ENCODE results near the gene GRK6. TPM values are rescaled to one million over a fixed set of nuclear protein-coding genes. Genes with fewer than 3 reads are reported as not detected.
"Not testable (repeated sequence)": the region's sequence is repeated elsewhere in the genome, so short reads cannot be mapped to it uniquely, and the experiment has no call there.

Gene GRK6
- total RNA-seq, 4 donors from 2014 or later = 29.1 to 44.7 (median 36.3) TPM

- Histone ChIP-seq H3K9me3 (no peaks in the 10 kb centered on the region), H3K36me3 (no peaks in the 10 kb centered on the region), H3K27ac (replicated peaks in 1 of 4) (no peak overlapping the region), H3K4me3 (no peak overlapping the region), H3K4me1 (peaks cover 0 to 11% (median 5%) of the 10 kb centered on the region in 4 donors), H3K27me3 (no peaks in the 10 kb centered on the region)
- 93% methylated on average over 3 of the region's 3 CpGs for WGBS
- intact Hi-C loops (cut with DNase I) = no loop called here
- no peak for TF ChIP-seq EP300 (IDR thresholded peaks at IDR 0.05)
- no peak for TF ChIP-seq POLR2AphosphoS5 (IDR thresholded peaks at IDR 0.05)
- TF ChIP-seq, protein P1, sequence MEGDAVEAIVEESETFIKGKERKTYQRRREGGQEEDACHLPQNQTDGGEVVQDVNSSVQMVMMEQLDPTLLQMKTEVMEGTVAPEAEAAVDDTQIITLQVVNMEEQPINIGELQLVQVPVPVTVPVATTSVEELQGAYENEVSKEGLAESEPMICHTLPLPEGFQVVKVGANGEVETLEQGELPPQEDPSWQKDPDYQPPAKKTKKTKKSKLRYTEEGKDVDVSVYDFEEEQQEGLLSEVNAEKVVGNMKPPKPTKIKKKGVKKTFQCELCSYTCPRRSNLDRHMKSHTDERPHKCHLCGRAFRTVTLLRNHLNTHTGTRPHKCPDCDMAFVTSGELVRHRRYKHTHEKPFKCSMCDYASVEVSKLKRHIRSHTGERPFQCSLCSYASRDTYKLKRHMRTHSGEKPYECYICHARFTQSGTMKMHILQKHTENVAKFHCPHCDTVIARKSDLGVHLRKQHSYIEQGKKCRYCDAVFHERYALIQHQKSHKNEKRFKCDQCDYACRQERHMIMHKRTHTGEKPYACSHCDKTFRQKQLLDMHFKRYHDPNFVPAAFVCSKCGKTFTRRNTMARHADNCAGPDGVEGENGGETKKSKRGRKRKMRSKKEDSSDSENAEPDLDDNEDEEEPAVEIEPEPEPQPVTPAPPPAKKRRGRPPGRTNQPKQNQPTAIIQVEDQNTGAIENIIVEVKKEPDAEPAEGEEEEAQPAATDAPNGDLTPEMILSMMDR (IDR thresholded peaks at IDR 0.05) = no peak
- no peak for TF ChIP-seq POLR2A (IDR thresholded peaks at IDR 0.05; ENCODE audit: low read depth)
- no peak for DNase-seq (ENCODE audit: extremely low spot score)
These were observed 12.0 kb upstream of the GRK6 start for GRCh38 chr5:177414481-177414880.

GRCh38 chr5:177417081-177417480 lies 9.4 kb upstream of the GRK6 start:
- H3K27ac ChIP-seq (replicated peaks in 1 of 4); intact Hi-C loops (cut with DNase I): not testable (repeated sequence)
- 95% methylated on average over 6 of the region's 6 CpGs for WGBS

DNA sequence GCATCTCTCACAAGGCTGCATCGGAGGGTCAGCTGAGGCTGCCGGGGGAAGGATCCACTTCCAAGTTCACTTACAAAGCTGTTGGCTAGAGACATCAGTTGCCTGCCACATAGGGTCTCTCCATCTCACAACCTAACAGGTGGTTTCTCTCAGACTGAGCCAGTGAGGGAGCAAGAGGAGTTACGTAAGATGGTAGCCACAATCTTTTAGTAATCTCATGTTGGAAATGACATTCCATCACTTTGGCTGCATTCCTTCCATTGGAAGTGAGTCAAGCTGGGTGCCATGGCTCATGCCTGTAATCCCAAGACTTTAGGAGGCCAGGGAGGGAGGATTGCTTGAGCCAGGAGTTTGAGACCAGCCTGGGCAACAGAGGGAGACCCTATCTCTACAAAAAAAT lies 7.4 kb upstream of the GRK6 start:
- Histone ChIP-seq H3K9me3 (no peaks in the 10 kb centered on the region), H3K27ac (replicated peaks in 1 of 4) (no peak overlapping the region), H3K4me1 (peaks cover 0 to 11% (median 5%) of the 10 kb centered on the region in 4 donors), H3K27me3 (no peaks in the 10 kb centered on the region), H3K36me3 (no peaks in the 10 kb centered on the region), H3K4me3 (no peak overlapping the region)
- intact Hi-C loops (cut with DNase I) = no loop called here
- 69% methylated on average over 1 of the region's 3 CpGs for WGBS
- DNase-seq (ENCODE audit: extremely low spot score) = no peak
- TF ChIP-seq POLR2A (IDR thresholded peaks at IDR 0.05; ENCODE audit: low read depth) = no peak
- no peak for TF ChIP-seq POLR2AphosphoS5 (IDR thresholded peaks at IDR 0.05)
- TF ChIP-seq EP300 (IDR thresholded peaks at IDR 0.05) = no peak
- TF ChIP-seq, protein P1 (IDR thresholded peaks at IDR 0.05) = no peak

More at GRCh38 chr5:177417081-177417480, 9.4 kb upstream of the GRK6 start:
- H3K27me3 ChIP-seq; DNase-seq (ENCODE audit: extremely low spot score); H3K4me3 ChIP-seq; H3K36me3 ChIP-seq; H3K9me3 ChIP-seq: not testable (repeated sequence)
- peaks cover 0 to 11% (median 5%) of the 10 kb centered on the region in 4 donors for H3K4me1 ChIP-seq

GRCh38 chr5:177420472-177420871 lies 6.0 kb upstream of the GRK6 start:
- intact Hi-C loops (cut with DNase I); H3K36me3 ChIP-seq; H3K27ac ChIP-seq (replicated peaks in 1 of 4); H3K9me3 ChIP-seq; DNase-seq (ENCODE audit: extremely low spot score); H3K4me3 ChIP-seq; H3K27me3 ChIP-seq: not testable (repeated sequence)
- WGBS = 88% methylated on average over 7 of the region's 7 CpGs
- peaks cover 2 to 15% (median 9%) of the 10 kb centered on the region in 4 donors for H3K4me1 ChIP-seq

DNA sequence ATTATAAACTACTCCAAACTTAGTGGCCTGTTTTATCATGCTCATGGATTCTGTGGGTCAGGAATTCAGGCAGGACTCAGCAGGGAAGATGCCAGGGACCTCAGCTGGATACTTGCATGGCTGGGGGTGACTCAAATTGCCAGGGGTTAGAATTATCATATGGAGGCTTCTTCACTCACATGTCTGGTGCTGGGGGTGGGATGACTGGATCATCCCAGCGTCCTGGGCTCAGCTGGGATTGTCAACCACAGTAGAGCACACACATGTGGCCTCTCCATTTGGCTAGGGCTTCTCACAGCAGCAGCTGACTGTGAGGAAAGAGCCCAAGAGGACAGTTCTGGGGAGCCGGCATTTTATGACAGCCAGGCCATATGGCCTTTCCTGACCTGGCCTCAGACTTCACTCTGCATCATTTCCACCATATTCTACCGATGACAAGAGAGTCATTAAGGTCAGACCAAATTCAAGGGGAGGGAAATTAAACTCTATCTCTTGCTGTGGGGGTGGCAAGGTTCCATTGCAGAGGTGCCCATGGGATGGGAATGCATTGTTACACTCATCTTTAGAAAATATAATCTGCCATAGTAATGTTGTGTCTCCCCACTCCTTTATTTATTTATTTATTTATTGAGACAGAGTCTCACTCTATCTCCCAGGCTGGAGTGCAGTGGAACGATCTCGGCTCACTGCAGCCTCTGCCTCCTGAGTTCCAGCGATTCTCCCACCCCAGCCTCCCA lies 5.2 kb upstream of the GRK6 start:
- no peaks in the 10 kb centered on the region for H3K27me3 ChIP-seq
- no peak for TF ChIP-seq POLR2AphosphoS5 (IDR thresholded peaks at IDR 0.05)
- TF ChIP-seq EP300 (IDR thresholded peaks at IDR 0.05) = no peak
- TF ChIP-seq, protein P1 (IDR thresholded peaks at IDR 0.05) = no peak
- TF ChIP-seq POLR2A (IDR thresholded peaks at IDR 0.05; ENCODE audit: low read depth) = no peak

GRCh38 chr5:177423671-177424070 lies 2.8 kb upstream of the GRK6 start:
- H3K36me3 ChIP-seq = no peaks in the 10 kb centered on the region
- 90% methylated on average over 2 of the region's 2 CpGs for WGBS
- H3K4me1 ChIP-seq = peaks cover 19 to 26% (median 25%) of the 10 kb centered on the region in 4 donors
- no peak for TF ChIP-seq EP300 (IDR thresholded peaks at IDR 0.05)
- no peak for TF ChIP-seq POLR2AphosphoS5 (IDR thresholded peaks at IDR 0.05)
- no peak for TF ChIP-seq POLR2A (IDR thresholded peaks at IDR 0.05; ENCODE audit: low read depth)
- TF ChIP-seq, protein P1 (IDR thresholded peaks at IDR 0.05) = no peak
- H3K27ac ChIP-seq (replicated peaks in 1 of 4) = no peak overlapping the region
- H3K9me3 ChIP-seq = no peaks in the 10 kb centered on the region
- no peak overlapping the region for H3K4me3 ChIP-seq
- no peaks in the 10 kb centered on the region for H3K27me3 ChIP-seq
- intact Hi-C loops (cut with DNase I) = no loop called here
- DNase-seq (ENCODE audit: extremely low spot score) = no peak

More for the DNA sequence above, 5.2 kb upstream of the GRK6 start:
- Histone ChIP-seq H3K36me3 (no peaks in the 10 kb centered on the region), H3K4me1 (peaks cover 5 to 16% (median 11%) of the 10 kb centered on the region in 4 donors), H3K27ac (replicated peaks in 1 of 4) (no peak overlapping the region), H3K9me3 (no peaks in the 10 kb centered on the region), H3K4me3 (no peak overlapping the region)
- intact Hi-C loops (cut with DNase I) = no loop called here
- no peak for DNase-seq (ENCODE audit: extremely low spot score)
- WGBS = 78% methylated on average over 6 of the region's 6 CpGs
